H1 (cell line): Measurements from ENCODE around the gene KLHL26. TPM values are rescaled to one million over a fixed set of nuclear protein-coding genes. Genes with fewer than 3 reads are reported as not detected.

Source experiments
- CTCF ChIA-PET: fragments of 300-600 bp; sonication (Branson Sonifier 250); formaldehyde crosslinking; loops from one replicate; lab custom pipeline; 2021; ENCODE audit not compliant: partially characterized antibody; lab: Charles Lee
- POLR2A ChIA-PET: fragments of 300-600 bp; sonication (Branson Sonifier 250); formaldehyde crosslinking; loops from one replicate; lab custom pipeline; 2021; ENCODE audit warnings: inconsistent platforms; ENCODE audit not compliant: partially characterized antibody; lab: Charles Lee
- DNase-seq, 2 experiments: peaks; one replicate each; pipeline versions ENCODE4 v3.0.0 to v3.0.0-alpha.2; 2010 to 2022; ENCODE audit warnings: low spot score in 2 of 2, low read depth in 1 of 2, mixed read lengths in 1 of 2
- FAIRE-seq: peaks from 2 replicates; lab custom pipeline; 2011; peaks lifted over from hg19 to GRCh38; lab: Jason Lieb, UNC
- H2AFZ ChIP-seq: 2 replicates; pipeline ENCODE4 v1.8.1; 2012; ENCODE audit warnings: low read length, inconsistent platforms
- H2AK5ac ChIP-seq: 2 replicates; pipeline ENCODE4 v1.6.1; 2013; ENCODE audit warnings: low read depth, low read length
- H2BK120ac ChIP-seq: replicated peaks from 2 replicates; pipeline ENCODE3; 2013; ENCODE audit warnings: low read depth, low read length, inconsistent platforms
- H2BK12ac ChIP-seq: 2 replicates; pipeline ENCODE4 v1.6.1; 2013; ENCODE audit warnings: low read depth, low read length
- H2BK15ac ChIP-seq: 2 replicates; pipeline ENCODE4 v1.6.1; 2013; ENCODE audit warnings: low read length
- H2BK20ac ChIP-seq: 2 replicates; pipeline ENCODE4 v1.6.1; 2013; ENCODE audit warnings: low read length
- H2BK5ac ChIP-seq: 2 replicates; pipeline ENCODE4 v1.6.1; 2013; ENCODE audit warnings: low read depth, low read length
- H3K14ac ChIP-seq: 2 replicates; pipeline ENCODE4 v1.6.1; 2013; ENCODE audit warnings: inconsistent platforms; ENCODE audit not compliant: insufficient read length
- H3K18ac ChIP-seq: 2 replicates; pipeline ENCODE4 v1.6.1; 2013; ENCODE audit warnings: low read length; ENCODE audit errors: extremely low read depth
- H3K23ac ChIP-seq: 2 replicates; pipeline ENCODE4 v1.6.1; 2013; ENCODE audit warnings: inconsistent platforms; ENCODE audit not compliant: insufficient read length
- H3K23me2 ChIP-seq: 2 replicates; pipeline ENCODE4 v1.6.1; 2013; ENCODE audit warnings: low read depth, low read length
- H3K27ac ChIP-seq: 2 replicates; pipeline ENCODE4 v1.6.1; 2011; ENCODE audit warnings: low read depth, low read length, inconsistent platforms
- H3K27me3 ChIP-seq, 4 experiments: replicated peaks in 1 of 4; 1 replicate in 1 of 4; 2 replicates in 3 of 4; pipeline versions ENCODE4 v1.6.1 to v1.8.1; 2011 to 2013; ENCODE audit warnings: low read length in 3 of 4, mild to moderate bottlenecking in 3 of 4, inconsistent platforms in 2 of 4, mixed read lengths in 2 of 4, moderate library complexity in 1 of 4; ENCODE audit not compliant: control insufficient read depth in 3 of 4, insufficient read depth in 3 of 4; ENCODE audit errors: extremely low read depth in 1 of 4
- H3K36me3 ChIP-seq, 4 experiments: 2 replicates each; pipeline versions ENCODE4 v1.6.1 to v1.8.1; 2011 to 2013; ENCODE audit warnings: mild to moderate bottlenecking in 4 of 4, low read length in 3 of 4, moderate library complexity in 2 of 4, control low read depth in 1 of 4, inconsistent platforms in 1 of 4; ENCODE audit not compliant: insufficient read depth in 4 of 4, control insufficient read depth in 2 of 4
- H3K4ac ChIP-seq: replicated peaks from 2 replicates; pipeline ENCODE3; 2013; ENCODE audit warnings: low read length, low read depth, mixed read lengths, inconsistent platforms; ENCODE audit not compliant: insufficient read length
- H3K4me1 ChIP-seq, 4 experiments: replicated peaks in 1 of 4; 1 replicate in 1 of 4; 2 replicates in 3 of 4; pipeline versions ENCODE4 v1.6.1 to v1.8.1; 2011 to 2013; ENCODE audit warnings: low read length in 3 of 4, inconsistent platforms in 2 of 4, mixed read lengths in 1 of 4; ENCODE audit not compliant: insufficient read depth in 4 of 4, control insufficient read depth in 3 of 4
- H3K4me2 ChIP-seq, 2 experiments: 2 replicates each; pipeline versions ENCODE4 v1.6.1 to v1.8.1; 2011 to 2013; ENCODE audit warnings: low read depth in 2 of 2, low read length in 2 of 2, control low read depth in 1 of 2, inconsistent platforms in 1 of 2, mild to moderate bottlenecking in 1 of 2; ENCODE audit not compliant: insufficient read depth in 1 of 2
- H3K4me3 ChIP-seq, 4 experiments: fragments of 200-600, 300-600 bp in 1 of 4; sonication (generic), shearing (Covaris generic), sonication (Bioruptor Twin) in 1 of 4; 2 replicates each; pipeline versions ENCODE4 v1.5.1 to v1.8.1; 2011 to 2016; ENCODE audit warnings: low read length in 4 of 4, low read depth in 3 of 4, control low read depth in 2 of 4, inconsistent platforms in 2 of 4, mild to moderate bottlenecking in 2 of 4, mixed read lengths in 1 of 4, moderate library complexity in 1 of 4; ENCODE audit not compliant: insufficient read depth in 2 of 4; ENCODE audit errors: extremely low read depth in 1 of 4
- H3K56ac ChIP-seq: replicated peaks from 2 replicates; pipeline ENCODE3; 2013; ENCODE audit warnings: low read depth, mild to moderate bottlenecking, mixed read lengths, low read length, inconsistent platforms; ENCODE audit not compliant: insufficient read length
- H3K79me1 ChIP-seq: 2 replicates; pipeline ENCODE4 v1.6.1; 2013; ENCODE audit warnings: low read depth, low read length, control low read depth
- H3K79me2 ChIP-seq, 2 experiments: 2 replicates each; pipeline versions ENCODE4 v1.6.1 to v1.8.1; 2012 to 2013; ENCODE audit warnings: low read length in 2 of 2, mild to moderate bottlenecking in 2 of 2, inconsistent platforms in 1 of 2; ENCODE audit not compliant: insufficient read depth in 2 of 2, control insufficient read depth in 1 of 2
- H3K9ac ChIP-seq, 4 experiments: replicated peaks in 1 of 4; 1 replicate in 1 of 4; 2 replicates in 3 of 4; pipeline versions ENCODE4 v1.6.1 to v1.8.1; 2011 to 2013; ENCODE audit warnings: low read depth in 3 of 4, low read length in 3 of 4, control low read depth in 2 of 4, mild to moderate bottlenecking in 2 of 4, moderate library complexity in 2 of 4, inconsistent platforms in 1 of 4; ENCODE audit errors: extremely low read depth in 1 of 4
- H3K9me3 ChIP-seq, 2 experiments: 2 replicates each; pipeline versions ENCODE4 v1.6.1 to v1.8.1; 2012 to 2013; ENCODE audit warnings: mild to moderate bottlenecking in 2 of 2, moderate library complexity in 2 of 2, control low read depth in 1 of 2, inconsistent platforms in 1 of 2, low read depth in 1 of 2, low read length in 1 of 2, mixed read lengths in 1 of 2; ENCODE audit not compliant: insufficient read depth in 2 of 2
- H4K20me1 ChIP-seq, 2 experiments: replicated peaks in 1 of 2; 2 replicates each; pipeline versions ENCODE3 to v1.8.1; 2011 to 2013; ENCODE audit warnings: inconsistent platforms in 2 of 2, low read length in 2 of 2, mild to moderate bottlenecking in 1 of 2; ENCODE audit not compliant: insufficient read depth in 2 of 2, control insufficient read depth in 1 of 2
- H4K5ac ChIP-seq: 2 replicates; pipeline ENCODE4 v1.6.1; 2013; ENCODE audit warnings: low read length, low read depth, mixed read lengths, inconsistent platforms; ENCODE audit not compliant: insufficient read length
- H4K8ac ChIP-seq: 2 replicates; pipeline ENCODE4 v1.8.0; 2013; ENCODE audit warnings: mild to moderate bottlenecking, moderate library complexity, low read length, inconsistent platforms; ENCODE audit not compliant: insufficient read depth; ENCODE audit errors: extremely low read depth
- H4K91ac ChIP-seq: replicated peaks from 2 replicates; pipeline ENCODE3; 2013; ENCODE audit warnings: low read length, mixed read lengths, inconsistent platforms; ENCODE audit not compliant: insufficient read length
- CTCF ChIP-seq, 3 experiments: IDR thresholded peaks; 1 replicate in 2 of 3; 2 replicates in 1 of 3; pipeline versions ENCODE4 v1.5.1 to v1.6.1; 2011; ENCODE audit warnings: low read length in 3 of 3, mild to moderate bottlenecking in 3 of 3, inconsistent platforms in 2 of 3, low read depth in 1 of 3, moderate library complexity in 1 of 3; ENCODE audit not compliant: insufficient read depth in 1 of 3; ENCODE audit errors: control extremely low read depth in 1 of 3
- KDM1A ChIP-seq: fragments of 200-600, 300-600 bp; sonication (generic); IDR thresholded peaks from 2 replicates; pipeline ENCODE4 v1.7.1; 2016; ENCODE audit warnings: mild to moderate bottlenecking, low read length, borderline replicate concordance
- RBBP5 ChIP-seq: IDR thresholded peaks from 2 replicates; pipeline ENCODE4 v1.7.1; 2012; ENCODE audit warnings: low read depth, mild to moderate bottlenecking, inconsistent platforms, low read length, moderate library complexity, borderline replicate concordance
- SUZ12 ChIP-seq: fragments of 200-600 bp; sonication (generic); IDR thresholded peaks from 2 replicates; pipeline ENCODE4 v1.6.1; 2012; ENCODE audit warnings: mild to moderate bottlenecking, inconsistent platforms, low read length, moderate library complexity, mixed read lengths
- TBP ChIP-seq: IDR thresholded peaks from 2 replicates; pipeline ENCODE4 v1.6.1; 2011; ENCODE audit warnings: low read depth, low read length, improper control_type of control experiment
- WGBS, 2 experiments: shearing (Covaris generic) in 1 of 2; methylation state at CpG; one replicate each; pipeline versions ENCODE4 v1.1.6 to v1.1.7; 2013 to 2015; ENCODE audit warnings: low lambda C conversion rate in 2 of 2, mixed read lengths in 2 of 2, inconsistent platforms in 1 of 2, low coverage in 1 of 2, missing lambda C conversion rate in 1 of 2; ENCODE audit not compliant: insufficient replicate concordance in 2 of 2, insufficient coverage in 1 of 2, insufficient read length in 1 of 2; ENCODE audit errors: extremely low coverage in 1 of 2, missing lambda C conversion rate in 1 of 2; 5-methylcytosine and 5-hydroxymethylcytosine counted together
- polyA plus RNA-seq, 7 experiments: library from polyadenylated mRNA; depleted of rRNA in 3 of 7; stranded (reverse) in 5 of 7; unstranded in 2 of 7; fragments of >200 nt in 5 of 7; fragments of 200-250 nt in 2 of 7; gene quantifications; 1 replicate in 5 of 7; 2 replicates in 1 of 7; 4 replicates in 1 of 7; pipeline versions ENCODE4 v1.2.1 to v1.2.3, GENCODE V29; 2011 to 2013; ENCODE audit warnings: missing spikeins in 2 of 7, mixed read lengths in 2 of 7
- total RNA-seq: library from RNA; stranded (reverse); fragmentation: NEBNext Ultra II Directional; extraction: Animal tissue kit (Norgen Biotek cat#: 25700); gene quantifications from 2 replicates; pipeline ENCODE4 v1.2.1, GENCODE V29; 2021
- TF ChIP-seq, protein P1 (sequence below): IDR thresholded peaks from 2 replicates; pipeline ENCODE4 v1.6.1; 2012; ENCODE audit warnings: inconsistent platforms
- TF ChIP-seq, protein P2 (sequence below): IDR thresholded peaks from 2 replicates; pipeline ENCODE4 v1.6.1; 2011; ENCODE audit warnings: low read length, improper control_type of control experiment

KLHL26 gene
- total and polyA plus RNA-seq, 2 of the 8 experiments (the other 6 are each of a cell fraction or from before 2014, with no cell fraction given): 2.2 to 8.8 TPM

DNA sequence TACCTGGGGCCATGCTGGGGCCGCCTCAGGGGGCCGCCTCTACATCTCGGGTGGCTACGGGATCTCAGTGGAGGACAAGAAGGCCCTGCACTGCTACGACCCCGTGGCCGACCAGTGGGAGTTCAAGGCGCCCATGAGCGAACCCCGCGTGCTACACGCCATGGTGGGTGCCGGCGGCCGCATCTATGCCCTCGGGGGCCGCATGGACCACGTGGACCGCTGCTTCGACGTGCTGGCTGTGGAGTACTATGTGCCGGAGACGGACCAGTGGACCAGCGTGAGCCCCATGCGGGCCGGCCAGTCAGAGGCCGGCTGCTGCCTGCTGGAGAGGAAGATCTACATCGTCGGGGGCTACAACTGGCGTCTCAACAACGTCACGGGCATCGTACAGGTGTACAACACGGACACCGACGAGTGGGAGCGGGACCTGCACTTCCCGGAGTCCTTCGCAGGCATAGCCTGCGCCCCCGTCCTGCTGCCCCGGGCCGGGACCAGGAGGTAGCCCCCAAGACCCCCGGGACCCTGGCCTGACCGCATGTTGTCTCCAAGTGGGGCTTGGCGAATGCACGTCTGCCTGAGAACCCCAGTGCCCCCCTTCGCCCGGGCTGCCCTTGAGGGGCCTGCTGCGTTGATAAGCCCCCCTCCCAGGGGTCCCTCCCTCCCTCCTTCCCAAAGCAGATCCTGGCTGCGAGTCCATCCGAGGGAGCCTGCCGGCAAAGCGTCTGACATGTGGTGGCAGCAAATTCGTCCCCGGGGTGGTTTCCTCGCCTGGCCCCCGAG is 32.1 kb downstream of the KLHL26 start:
- H3K4ac ChIP-seq: no peak overlapping the region
- H3K36me3 ChIP-seq: peaks cover 0 to 17% (median 2%) of the 10 kb centered on the region in 4 experiments; a peak in 4 of 8 replicates
- CTCF ChIA-PET: interaction anchor here (1.0 kb wide), 1 partner anchor 14 kb away, joined by 3 read pairs; no protein-coding TSS in a partner anchor
- no peak overlapping the region for H3K23ac ChIP-seq
- no peak overlapping the region for H3K56ac ChIP-seq
- no peaks in the 10 kb centered on the region for H3K23me2 ChIP-seq
- H2BK20ac ChIP-seq: no peak overlapping the region
- no peak overlapping the region for H3K4me2 ChIP-seq
- DNase-seq: no peak
- no peak overlapping the region for H2BK120ac ChIP-seq
- H3K9ac ChIP-seq: no peak overlapping the region
- no peak overlapping the region for H3K27ac ChIP-seq
- H3K18ac ChIP-seq: no peak overlapping the region
- no peaks in the 10 kb centered on the region for H3K79me1 ChIP-seq
- H3K27me3 ChIP-seq: no peaks in the 10 kb centered on the region
- no peak overlapping the region for H3K4me3 ChIP-seq
- no peaks in the 10 kb centered on the region for H3K79me2 ChIP-seq
- no peak overlapping the region for H2AK5ac ChIP-seq
- no peak overlapping the region for H2BK15ac ChIP-seq
- no peak for FAIRE-seq
- peaks cover 0 to 8% of the 10 kb centered on the region in 2 experiments for H4K20me1 ChIP-seq
- H4K8ac ChIP-seq: no peak overlapping the region
- no peaks in the 10 kb centered on the region for H3K9me3 ChIP-seq
- POLR2A ChIA-PET: no interaction called here
- no peak overlapping the region for H2AFZ ChIP-seq
- 93% methylated on average over 41 of the region's 58 CpGs; no CpG with 5 or more reads in 1 of the 2 experiments for WGBS, 2 experiments
- H4K5ac ChIP-seq: no peak overlapping the region
- H2BK12ac ChIP-seq: no peak overlapping the region
- H2BK5ac ChIP-seq: no peak overlapping the region
- peaks cover 0 to 5% (median 0%) of the 10 kb centered on the region in 4 experiments; a peak in 4 of 7 replicates for H3K4me1 ChIP-seq
- no peak overlapping the region for H3K14ac ChIP-seq
- H4K91ac ChIP-seq: no peak overlapping the region
- no peak for TF ChIP-seq RBBP5
- TF ChIP-seq, protein P1, sequence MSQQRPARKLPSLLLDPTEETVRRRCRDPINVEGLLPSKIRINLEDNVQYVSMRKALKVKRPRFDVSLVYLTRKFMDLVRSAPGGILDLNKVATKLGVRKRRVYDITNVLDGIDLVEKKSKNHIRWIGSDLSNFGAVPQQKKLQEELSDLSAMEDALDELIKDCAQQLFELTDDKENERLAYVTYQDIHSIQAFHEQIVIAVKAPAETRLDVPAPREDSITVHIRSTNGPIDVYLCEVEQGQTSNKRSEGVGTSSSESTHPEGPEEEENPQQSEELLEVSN: no peak
- TF ChIP-seq, protein P2, sequence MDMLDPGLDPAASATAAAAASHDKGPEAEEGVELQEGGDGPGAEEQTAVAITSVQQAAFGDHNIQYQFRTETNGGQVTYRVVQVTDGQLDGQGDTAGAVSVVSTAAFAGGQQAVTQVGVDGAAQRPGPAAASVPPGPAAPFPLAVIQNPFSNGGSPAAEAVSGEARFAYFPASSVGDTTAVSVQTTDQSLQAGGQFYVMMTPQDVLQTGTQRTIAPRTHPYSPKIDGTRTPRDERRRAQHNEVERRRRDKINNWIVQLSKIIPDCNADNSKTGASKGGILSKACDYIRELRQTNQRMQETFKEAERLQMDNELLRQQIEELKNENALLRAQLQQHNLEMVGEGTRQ: no peak
- no peak for TF ChIP-seq CTCF (IDR thresholded peaks at IDR 0.05; ENCODE audit: control extremely low read depth in 1 of 3, insufficient read depth in 1 of 3, low read depth in 1 of 3, low read length in 3 of 3)
- no peak for TF ChIP-seq KDM1A
- no peak for TF ChIP-seq TBP
- TF ChIP-seq SUZ12: no peak
